Measurements from ENCODE around the gene COX4I2. TPM values are rescaled to one million over a fixed set of nuclear protein-coding genes. Genes with fewer than 3 reads are reported as not detected.
A peak's percentile ranks its signal among the peaks of the same experiment; 100 is the strongest.
"Not testable (repeated sequence)": the region's sequence is repeated elsewhere in the genome, so short reads cannot be mapped to it uniquely, and the experiment has no call there.

The COX4I2 gene
- polyA plus RNA-seq, 5 donors, result 19.7 to 30.3 (median 25.5) TPM

- no peak for DNase-seq
Observed at GRCh38 chr20:31644701-31645100, 7.0 kb downstream of the COX4I2 start.

- not testable (repeated sequence) for DNase-seq
Observed at GRCh38 chr20:31648104-31648503, 10.4 kb downstream of the COX4I2 start.

- no peak for DNase-seq
Observed at GRCh38 chr20:31652917-31653396, 15.2 kb downstream of the COX4I2 start.

- no peak for DNase-seq
Observed at GRCh38 chr20:31653561-31653960, 15.8 kb downstream of the COX4I2 start.

GRCh38 chr20:31654534-31654933 lies 16.8 kb downstream of the COX4I2 start:
- DNase-seq, result no peak

- peak; percentile 74 to 80 for DNase-seq
Observed at GRCh38 chr20:31661625-31662371, 24.1 kb downstream of the COX4I2 start.

- DNase-seq, result no peak
Observed at GRCh38 chr20:31662372-31662854, 24.7 kb downstream of the COX4I2 start.

- no peak for DNase-seq
Observed at GRCh38 chr20:31663524-31663837, 25.8 kb downstream of the COX4I2 start.

GRCh38 chr20:31663838-31664695 lies 26.4 kb downstream of the COX4I2 start:
- no peak for DNase-seq

GRCh38 chr20:31664696-31665354 lies 27.1 kb downstream of the COX4I2 start:
- DNase-seq, result no peak

GRCh38 chr20:31665753-31666152 lies 28.0 kb downstream of the COX4I2 start:
- no peak for DNase-seq

- DNase-seq, result no peak
Observed at GRCh38 chr20:31666258-31667042, 28.7 kb downstream of the COX4I2 start.

GRCh38 chr20:31667315-31668285 lies 29.9 kb downstream of the COX4I2 start:
- DNase-seq, result no peak

GRCh38 chr20:31668944-31669343 lies 31.2 kb downstream of the COX4I2 start:
- DNase-seq, result not testable (repeated sequence)

GRCh38 chr20:31669876-31670275 lies 32.2 kb downstream of the COX4I2 start:
- no peak for DNase-seq

GRCh38 chr20:31670371-31671228 lies 32.9 kb downstream of the COX4I2 start:
- DNase-seq, result peak in 1 of 2 donors; percentile 23

GRCh38 chr20:31671324-31671723 lies 33.6 kb downstream of the COX4I2 start:
- DNase-seq, result no peak

GRCh38 chr20:31673435-31673834 lies 35.7 kb downstream of the COX4I2 start:
- DNase-seq, result no peak

- DNase-seq, result no peak
Observed at GRCh38 chr20:31673943-31674463, 36.3 kb downstream of the COX4I2 start.
